BE2C (cell line): Measurements from ENCODE around the gene ASH1L.
"Not testable (repeated sequence)": the region's sequence is repeated elsewhere in the genome, so short reads cannot be mapped to it uniquely, and the experiment has no call there.

ENCODE experiments used
- DNase-seq: peaks from one replicate; pipeline ENCODE4 v3.0.0-alpha.2; 2020
- H3K27me3 ChIP-seq: fragments of 250-450 bp; sonication (Bioruptor Pico); 2 replicates; pipeline ENCODE4 v1.5.1; 2020; ENCODE audit warnings: mild to moderate bottlenecking
- H3K36me3 ChIP-seq: fragments of 250-450 bp; sonication (Bioruptor Pico); 2 replicates; pipeline ENCODE4 v1.5.1; 2020; ENCODE audit warnings: mild to moderate bottlenecking
- H3K4me1 ChIP-seq: fragments of 250-450 bp; sonication (Bioruptor Pico); 2 replicates; pipeline ENCODE4 v1.5.1; 2020
- H3K4me3 ChIP-seq: 2 replicates; pipeline ENCODE4 v1.5.1; 2011; ENCODE audit warnings: low read depth, low read length
- H3K9me3 ChIP-seq: fragments of 250-450 bp; sonication (Bioruptor Pico); 2 replicates; pipeline ENCODE4 v1.5.1; 2020
- CTCF ChIP-seq: IDR thresholded peaks from 2 replicates; pipeline ENCODE4 v1.5.1; 2012; ENCODE audit warnings: mild to moderate bottlenecking, low read depth, low read length

Gene ASH1L

GRCh38 chr1:155424091-155424490, 138.5 kb downstream of the ASH1L start:
- TF ChIP-seq CTCF: no peak

GRCh38 chr1:155420788-155421187, 141.8 kb downstream of the ASH1L start:
- H3K9me3 ChIP-seq: no peaks in the 10 kb centered on the region
- no peaks in the 10 kb centered on the region for H3K27me3 ChIP-seq
- DNase-seq: no peak
- no peak overlapping the region for H3K4me3 ChIP-seq
- no peaks in the 10 kb centered on the region for H3K4me1 ChIP-seq
- no peak for TF ChIP-seq CTCF
- peaks cover 12% of the 10 kb centered on the region for H3K36me3 ChIP-seq

More at GRCh38 chr1:155424091-155424490, 138.5 kb downstream of the ASH1L start:
- Histone ChIP-seq H3K27me3 (no peaks in the 10 kb centered on the region), H3K9me3 (no peaks in the 10 kb centered on the region), H3K4me1 (no peaks in the 10 kb centered on the region), H3K36me3 (peaks cover 13% of the 10 kb centered on the region), H3K4me3 (no peak overlapping the region)
- no peak for DNase-seq

GRCh38 chr1:155411840-155412239, 150.8 kb downstream of the ASH1L start:
- H3K4me1 ChIP-seq, H3K27me3 ChIP-seq, H3K4me3 ChIP-seq, H3K9me3 ChIP-seq, DNase-seq: not testable (repeated sequence)
- H3K36me3 ChIP-seq: peaks cover 26% of the 10 kb centered on the region

- no peak for DNase-seq
- no peaks in the 10 kb centered on the region for H3K4me1 ChIP-seq
- H3K4me3 ChIP-seq: no peak overlapping the region
- no peaks in the 10 kb centered on the region for H3K27me3 ChIP-seq
- peaks cover 26% of the 10 kb centered on the region for H3K36me3 ChIP-seq
- TF ChIP-seq CTCF: no peak
- H3K9me3 ChIP-seq: no peaks in the 10 kb centered on the region
Measured at GRCh38 chr1:155410931-155411330, 151.7 kb downstream of the ASH1L start.

GRCh38 chr1:155396874-155397476, 165.6 kb downstream of the ASH1L start:
- DNase-seq: no peak
- no peaks in the 10 kb centered on the region for H3K27me3 ChIP-seq
- no peak overlapping the region for H3K4me3 ChIP-seq
- H3K9me3 ChIP-seq: no peaks in the 10 kb centered on the region; the same call in 1 of the 2 replicates
- no peak for TF ChIP-seq CTCF
- peaks cover 36% of the 10 kb centered on the region for H3K36me3 ChIP-seq
- H3K4me1 ChIP-seq: no peaks in the 10 kb centered on the region

- Histone ChIP-seq H3K36me3 (peaks cover 54% of the 10 kb centered on the region), H3K9me3 (no peaks in the 10 kb centered on the region; the same call in 1 of the 2 replicates), H3K27me3 (no peaks in the 10 kb centered on the region), H3K4me1 (no peaks in the 10 kb centered on the region), H3K4me3 (no peak overlapping the region)
- DNase-seq: no peak
- TF ChIP-seq CTCF: no peak
Measured at GRCh38 chr1:155392898-155393411, 169.6 kb downstream of the ASH1L start.

GRCh38 chr1:155389826-155390225, 172.8 kb downstream of the ASH1L start:
- Histone ChIP-seq H3K4me1 (no peaks in the 10 kb centered on the region), H3K27me3 (no peaks in the 10 kb centered on the region), H3K9me3 (no peaks in the 10 kb centered on the region; the same call in 1 of the 2 replicates), H3K36me3 (peaks cover 66% of the 10 kb centered on the region), H3K4me3 (no peak overlapping the region)
- TF ChIP-seq CTCF: no peak
- no peak for DNase-seq

- H3K4me3 ChIP-seq, H3K4me1 ChIP-seq, H3K27me3 ChIP-seq, H3K9me3 ChIP-seq, DNase-seq: not testable (repeated sequence)
- peaks cover 44% of the 10 kb centered on the region for H3K36me3 ChIP-seq
Measured at GRCh38 chr1:155385836-155386235, 176.8 kb downstream of the ASH1L start.
